Ishikawa (cell line): ENCODE results near the gene CLEC18A.

Experiments used
- EGR1 ChIP-seq: IDR thresholded peaks from 2 replicates; pipeline ENCODE4 v1.6.1; 2012
- EP300 ChIP-seq: IDR thresholded peaks from 2 replicates; pipeline ENCODE4 v1.6.1; 2012; ENCODE audit warnings: borderline replicate concordance
- FOXM1 ChIP-seq: IDR thresholded peaks from 2 replicates; pipeline ENCODE4 v1.6.1; 2012; ENCODE audit warnings: low read depth, borderline replicate concordance
- NFIC ChIP-seq: IDR thresholded peaks from 2 replicates; pipeline ENCODE4 v1.6.1; 2012
- RAD21 ChIP-seq: IDR thresholded peaks from 2 replicates; pipeline ENCODE4 v1.6.1; 2012; ENCODE audit warnings: low read depth
- REST ChIP-seq: IDR thresholded peaks from 2 replicates; pipeline ENCODE4 v1.6.1; 2012; ENCODE audit warnings: low read depth, mild to moderate bottlenecking
- TAF1 ChIP-seq: IDR thresholded peaks from 2 replicates; pipeline ENCODE4 v1.6.1; 2012; ENCODE audit warnings: low read depth, mild to moderate bottlenecking
- TCF12 ChIP-seq: IDR thresholded peaks from 2 replicates; pipeline ENCODE4 v1.6.1; 2012; ENCODE audit warnings: low read depth
- USF1 ChIP-seq: IDR thresholded peaks from 2 replicates; pipeline ENCODE4 v1.6.1; 2012
- YY1 ChIP-seq: IDR thresholded peaks from 2 replicates; pipeline ENCODE4 v1.6.1; 2012; ENCODE audit warnings: low read depth

DNA sequence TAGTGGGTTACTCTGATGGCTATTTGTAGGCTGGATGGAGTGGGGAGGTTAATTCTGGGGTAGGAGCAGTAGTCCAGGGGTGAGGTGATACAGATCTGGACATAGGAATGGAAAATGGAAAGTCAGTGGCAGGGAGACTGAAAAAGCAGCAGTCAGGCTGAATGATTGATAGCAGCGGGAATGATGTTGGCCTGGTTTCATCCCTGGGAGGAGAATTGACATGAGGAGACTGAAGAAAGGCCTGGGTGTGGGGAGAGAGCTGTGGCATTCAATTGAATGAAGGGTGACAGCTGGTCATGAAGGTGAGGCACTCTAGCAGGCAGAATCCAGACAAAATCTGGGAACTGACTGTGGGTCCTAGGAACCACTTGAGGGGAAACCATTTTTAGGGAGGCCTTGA, 34.7 kb upstream of the CLEC18A start:
- no peak for TF ChIP-seq NFIC
- TF ChIP-seq EP300: no peak
- no peak for TF ChIP-seq TAF1
- no peak for TF ChIP-seq YY1
- TF ChIP-seq FOXM1: no peak
- no peak for TF ChIP-seq EGR1
- no peak for TF ChIP-seq REST
- TF ChIP-seq TCF12: no peak
- TF ChIP-seq RAD21: no peak
- no peak for TF ChIP-seq USF1
